HEK293 (cell line): ENCODE results near the gene BCL2.

Experiments
- CTCF ChIA-PET: fragments of 350-600 bp; formaldehyde crosslinking; extraction: SDS; loops from one replicate; lab custom pipeline; 2021; ENCODE audit warnings: antibody characterized with exemption; lab: Yijun Ruan, JAX
- POLR2A ChIA-PET: fragments of 300-600 bp; formaldehyde crosslinking; extraction: SDS; loops from one replicate; lab custom pipeline; 2020; ENCODE audit warnings: antibody characterized with exemption, inconsistent platforms; lab: Yijun Ruan, JAX
- H3K27ac ChIP-seq: fragments of 200-500 bp; sonication (Bioruptor generic); 2 replicates; pipeline ENCODE4 v1.5.1; 2014; ENCODE audit warnings: low read depth, low read length, control low read depth, inconsistent platforms; ENCODE audit errors: extremely low read depth
- H3K36me3 ChIP-seq, 2 experiments: fragments of 200-500 bp in 1 of 2; sonication (Bioruptor generic) in 1 of 2; 1 replicate in 1 of 2; 2 replicates in 1 of 2; pipeline ENCODE4 v1.5.1; 2014 to 2017; ENCODE audit warnings: inconsistent platforms in 2 of 2, low read length in 2 of 2; ENCODE audit not compliant: control insufficient read depth in 2 of 2, insufficient read depth in 1 of 2
- H3K4me1 ChIP-seq: fragments of 200-500 bp; sonication (Bioruptor generic); 2 replicates; pipeline ENCODE4 v1.5.1; 2014; ENCODE audit warnings: mild to moderate bottlenecking, low read length, inconsistent platforms; ENCODE audit not compliant: control insufficient read depth, insufficient read depth
- H3K4me3 ChIP-seq: 2 replicates; pipeline ENCODE4 v1.5.1; 2011; ENCODE audit warnings: low read depth, mild to moderate bottlenecking, control low read depth, low read length, moderate library complexity
- H3K9me3 ChIP-seq: fragments of 200-500 bp; sonication (Bioruptor generic); 2 replicates; pipeline ENCODE4 v1.5.1; 2014; ENCODE audit warnings: low read depth, low read length, inconsistent platforms; ENCODE audit not compliant: control insufficient read depth, insufficient read depth
- HIC1 ChIP-seq: fragments of 450-650 bp; formaldehyde crosslinking; IDR thresholded peaks from 2 replicates; pipeline ENCODE4 v1.5.1; 2016; ENCODE audit warnings: missing biosample characterization, missing genetic modification characterization
- INSM2 ChIP-seq: fragments of 450-650 bp; formaldehyde crosslinking; IDR thresholded peaks from 2 replicates; pipeline ENCODE4 v1.5.1; 2016; ENCODE audit warnings: missing biosample characterization, missing genetic modification characterization
- KLF10 ChIP-seq: fragments of 450-650 bp; IDR thresholded peaks from 2 replicates; pipeline ENCODE4 v1.5.1; 2018; ENCODE audit warnings: missing biosample characterization, mild to moderate bottlenecking, missing genetic modification characterization
- KLF9 ChIP-seq: fragments of 450-650 bp; formaldehyde crosslinking; IDR thresholded peaks from 2 replicates; pipeline ENCODE4 v1.5.1; 2016; ENCODE audit warnings: missing biosample characterization, missing genetic modification characterization, low read depth
- PATZ1 ChIP-seq: fragments of 450-650 bp; formaldehyde crosslinking; IDR thresholded peaks from 2 replicates; pipeline ENCODE4 v1.5.1; 2016; ENCODE audit warnings: missing biosample characterization, missing genetic modification characterization
- PRDM6 ChIP-seq: fragments of 450-650 bp; formaldehyde crosslinking; IDR thresholded peaks from 2 replicates; pipeline ENCODE4 v1.5.1; 2017; ENCODE audit warnings: missing biosample characterization, missing genetic modification characterization
- TRIM28 ChIP-seq: IDR thresholded peaks from 2 replicates; pipeline ENCODE4 v1.6.1; 2011; ENCODE audit warnings: low read length, control low read depth, borderline replicate concordance
- WT1 ChIP-seq: fragments of 450-650 bp; formaldehyde crosslinking; IDR thresholded peaks from 2 replicates; pipeline ENCODE4 v1.5.1; 2016; ENCODE audit warnings: missing biosample characterization, missing genetic modification characterization
- ZBTB26 ChIP-seq: fragments of 450-650 bp; formaldehyde crosslinking; optimal IDR thresholded peaks from 2 replicates; pipeline ENCODE3; 2016; ENCODE audit warnings: missing biosample characterization, mild to moderate bottlenecking, missing genetic modification characterization
- ZBTB44 ChIP-seq: fragments of 450-650 bp; IDR thresholded peaks from 2 replicates; pipeline ENCODE4 v1.5.1; 2018; ENCODE audit warnings: missing biosample characterization, mild to moderate bottlenecking, missing genetic modification characterization
- ZBTB48 ChIP-seq: fragments of 450-650 bp; formaldehyde crosslinking; IDR thresholded peaks from 2 replicates; pipeline ENCODE4 v1.5.1; 2016; ENCODE audit warnings: missing biosample characterization, missing genetic modification characterization
- ZFHX2 ChIP-seq: fragments of 450-650 bp; formaldehyde crosslinking; conservative IDR thresholded peaks from 2 replicates; pipeline ENCODE4 v1.5.1; 2016; ENCODE audit warnings: missing biosample characterization, missing genetic modification characterization
- ZNF146 ChIP-seq: fragments of 450-650 bp; formaldehyde crosslinking; IDR thresholded peaks from 2 replicates; pipeline ENCODE4 v1.5.1; 2016; ENCODE audit warnings: missing biosample characterization, missing genetic modification characterization
- ZNF155 ChIP-seq: fragments of 450-650 bp; formaldehyde crosslinking; IDR thresholded peaks from 2 replicates; pipeline ENCODE4 v1.5.1; 2016; ENCODE audit warnings: missing biosample characterization, missing genetic modification characterization
- ZNF175 ChIP-seq: fragments of 450-650 bp; formaldehyde crosslinking; IDR thresholded peaks from 2 replicates; pipeline ENCODE4 v1.5.1; 2016; ENCODE audit warnings: missing biosample characterization, missing genetic modification characterization
- ZNF184 ChIP-seq: fragments of 450-650 bp; IDR thresholded peaks from 2 replicates; pipeline ENCODE4 v1.5.1; 2018; ENCODE audit warnings: missing biosample characterization, mild to moderate bottlenecking, missing genetic modification characterization
- ZNF23 ChIP-seq: fragments of 450-650 bp; formaldehyde crosslinking; IDR thresholded peaks from 2 replicates; pipeline ENCODE4 v1.5.1; 2016; ENCODE audit warnings: missing biosample characterization, missing genetic modification characterization, borderline replicate concordance
- ZNF341 ChIP-seq: fragments of 450-650 bp; formaldehyde crosslinking; IDR thresholded peaks from 2 replicates; pipeline ENCODE4; 2016; ENCODE audit warnings: low read depth, missing biosample characterization, missing genetic modification characterization
- ZNF37A ChIP-seq: fragments of 450-650 bp; IDR thresholded peaks from 2 replicates; pipeline ENCODE4 v1.5.1; 2018; ENCODE audit warnings: missing biosample characterization, missing genetic modification characterization
- ZNF394 ChIP-seq: fragments of 450-650 bp; formaldehyde crosslinking; IDR thresholded peaks from 2 replicates; pipeline ENCODE4 v1.5.1; 2016; ENCODE audit warnings: missing biosample characterization, missing genetic modification characterization, mild to moderate bottlenecking, moderate library complexity, borderline replicate concordance
- ZNF560 ChIP-seq: fragments of 450-650 bp; formaldehyde crosslinking; IDR thresholded peaks from 2 replicates; pipeline ENCODE4 v1.5.1; 2017; ENCODE audit warnings: missing biosample characterization, missing genetic modification characterization, borderline replicate concordance
- ZNF561 ChIP-seq: fragments of 450-650 bp; IDR thresholded peaks from 2 replicates; pipeline ENCODE4 v1.5.1; 2018; ENCODE audit warnings: missing biosample characterization, missing genetic modification characterization, borderline replicate concordance
- ZNF621 ChIP-seq: fragments of 450-650 bp; formaldehyde crosslinking; IDR thresholded peaks from 2 replicates; pipeline ENCODE4 v1.5.1; 2017; ENCODE audit warnings: missing biosample characterization, missing genetic modification characterization
- ZNF670 ChIP-seq: fragments of 450-650 bp; formaldehyde crosslinking; IDR thresholded peaks from 2 replicates; pipeline ENCODE4 v1.5.1; 2016; ENCODE audit warnings: missing biosample characterization, missing genetic modification characterization, low read depth
- ZXDB ChIP-seq: fragments of 450-650 bp; formaldehyde crosslinking; IDR thresholded peaks from 2 replicates; pipeline ENCODE4 v1.5.1; 2016; ENCODE audit warnings: missing biosample characterization, missing genetic modification characterization

BCL2 gene

GRCh38 chr18:63213331-63213900 is 106.2 kb downstream of the BCL2 start (continued):
- TF ChIP-seq ZNF184 (no peak), ZBTB48 (tag by site-specific recombination) (no peak), ZNF146 (tag by site-specific recombination) (no peak), KLF10 (tag by site-specific recombination) (no peak), WT1 (tag by site-specific recombination) (no peak), ZXDB (tag by site-specific recombination) (no peak)
- TF ChIP-seq, all 188 proteins: peak for 11

GRCh38 chr18:63210521-63210920 is 109.0 kb downstream of the BCL2 start:
- ChIA-PET POLR2A (interaction anchor here (0.9 kb wide), 1 partner anchor 108 kb away, joined by 3 read pairs; no protein-coding TSS in a partner anchor), CTCF (no interaction called here)
- Histone ChIP-seq H3K4me3 (no peak overlapping the region), H3K36me3 (no peaks in the 10 kb centered on the region; a peak in 1 of 3 replicates), H3K4me1 (no peaks in the 10 kb centered on the region), H3K9me3 (no peaks in the 10 kb centered on the region), H3K27ac (no peak overlapping the region)
- no peak for TF ChIP-seq ZNF341
- no peak for TF ChIP-seq ZNF175
- TF ChIP-seq ZBTB26 (tag by site-specific recombination): no peak
- TF ChIP-seq ZNF621 (tag by site-specific recombination): no peak
- TF ChIP-seq ZNF155 (tag by site-specific recombination): no peak
- no peak for TF ChIP-seq HIC1
- no peak for TF ChIP-seq ZNF394
- TF ChIP-seq PATZ1 (tag by site-specific recombination): no peak
- TF ChIP-seq TRIM28: no peak
- no peak for TF ChIP-seq ZFHX2 (tag by site-specific recombination)
- no peak for TF ChIP-seq PRDM6 (tag by site-specific recombination)
- no peak for TF ChIP-seq KLF10 (tag by site-specific recombination)
- no peak for TF ChIP-seq ZBTB44 (tag by site-specific recombination)
- TF ChIP-seq INSM2 (tag by site-specific recombination): no peak
- no peak for TF ChIP-seq ZNF561 (tag by site-specific recombination)
- no peak for TF ChIP-seq ZNF670 (tag by site-specific recombination)
- TF ChIP-seq ZNF560 (tag by site-specific recombination): no peak
- TF ChIP-seq ZNF23 (tag by site-specific recombination): no peak
- no peak for TF ChIP-seq KLF9
- TF ChIP-seq ZNF37A (tag by site-specific recombination): no peak
